Stimulated activated CD8-positive, alpha-beta memory T cell treated with anti-CD3 and anti-CD28 coated beads, Interleukin-12 subunit alpha, Interleukin-12 subunit beta, amount 100 ng/mL, for 24 hours (primary cell): ENCODE measurements around the gene CLTCL1.

Experiments
- DNase-seq: peaks from one replicate; pipeline ENCODE4 v3.0.0-alpha.2; 2020; ENCODE audit errors: extremely low read depth

Gene CLTCL1

GRCh38 chr22:19195796-19196731, 95.5 kb downstream of the CLTCL1 start:
- DNase-seq: no peak

GRCh38 chr22:19194766-19195536, 96.6 kb downstream of the CLTCL1 start:
- no peak for DNase-seq

- DNase-seq: no peak
These were observed 97.6 kb downstream of the CLTCL1 start for GRCh38 chr22:19193879-19194278.

- no peak for DNase-seq
These were observed 103.6 kb downstream of the CLTCL1 start for GRCh38 chr22:19187716-19188563.

- DNase-seq: no peak
These were observed 107.1 kb downstream of the CLTCL1 start for GRCh38 chr22:19184276-19184997.

GRCh38 chr22:19183216-19183615, 108.3 kb downstream of the CLTCL1 start:
- DNase-seq: no peak

GRCh38 chr22:19182472-19183157, 108.9 kb downstream of the CLTCL1 start:
- DNase-seq: no peak

GRCh38 chr22:19181786-19182471, 109.6 kb downstream of the CLTCL1 start:
- DNase-seq: no peak

- DNase-seq: no peak
These were observed 110.6 kb downstream of the CLTCL1 start for GRCh38 chr22:19180740-19181410.

- DNase-seq: no peak
These were observed 111.3 kb downstream of the CLTCL1 start for GRCh38 chr22:19180234-19180633.

- no peak for DNase-seq
These were observed 111.9 kb downstream of the CLTCL1 start for GRCh38 chr22:19179497-19180048.

- peak; percentile 68 for DNase-seq
These were observed 112.6 kb downstream of the CLTCL1 start, which contains the start of gene SLC25A1 for GRCh38 chr22:19178657-19179496. TSS of gene SLC25A1 (minus strand) at chr22:19178736. CDS start at chr22:19178673, 63 bp downstream.

- DNase-seq: no peak
These were observed 113.4 kb downstream of the CLTCL1 start for GRCh38 chr22:19178065-19178656.

GRCh38 chr22:19177164-19178064, 114.1 kb downstream of the CLTCL1 start:
- DNase-seq: no peak

- DNase-seq: no peak
These were observed 114.8 kb downstream of the CLTCL1 start for GRCh38 chr22:19176732-19177131.

GRCh38 chr22:19176175-19176643, 115.3 kb downstream of the CLTCL1 start:
- DNase-seq: no peak
